ENCODE data around the gene TRMT10B. TPM values are rescaled to one million over a fixed set of nuclear protein-coding genes. Genes with fewer than 3 reads are reported as not detected.
"Not testable (repeated sequence)": the region's sequence is repeated elsewhere in the genome, so short reads cannot be mapped to it uniquely, and the experiment has no call there.

TRMT10B gene
- total RNA-seq, 2 experiments from 2014 or later = 13.9 to 14.3 TPM

DNA sequence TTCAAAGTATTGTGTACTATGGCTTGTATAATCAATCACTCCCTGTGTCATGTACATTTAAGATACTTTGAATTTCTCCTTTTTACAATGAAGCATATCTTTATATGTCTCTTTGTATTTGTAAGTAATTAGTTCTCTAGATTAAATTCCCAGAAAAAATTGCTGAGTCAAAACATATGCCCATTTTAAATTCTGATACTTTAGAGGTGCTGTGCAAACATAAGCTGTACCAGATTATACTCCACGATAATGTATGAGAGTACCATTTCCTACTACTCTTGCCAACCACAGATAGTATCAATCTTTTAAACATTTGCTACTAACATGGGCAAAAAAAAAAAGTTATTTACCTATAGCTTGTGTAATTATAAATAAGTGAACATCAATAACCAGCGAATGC lies 65.2 kb downstream of the TRMT10B start:
- DNase-seq = no peak
- no peaks in the 10 kb centered on the region for H3K4me1 Mint-ChIP-seq
- H3K27ac Mint-ChIP-seq = no peak overlapping the region
- no peaks in the 10 kb centered on the region for H3K9me3 Mint-ChIP-seq
- ChIA-PET CTCF (interaction anchor here (0.7 to 1.6 kb wide), 2 partner anchors 9 to 61 kb away, joined by 4 read pairs; no protein-coding TSS in a partner anchor), POLR2A (no interaction called here)
- H3K4me3 Mint-ChIP-seq = no peak overlapping the region
- no peaks in the 10 kb centered on the region for H3K27me3 Mint-ChIP-seq
- H3K36me3 Mint-ChIP-seq (ENCODE audit: low read depth) = peaks cover 24% of the 10 kb centered on the region

DNA sequence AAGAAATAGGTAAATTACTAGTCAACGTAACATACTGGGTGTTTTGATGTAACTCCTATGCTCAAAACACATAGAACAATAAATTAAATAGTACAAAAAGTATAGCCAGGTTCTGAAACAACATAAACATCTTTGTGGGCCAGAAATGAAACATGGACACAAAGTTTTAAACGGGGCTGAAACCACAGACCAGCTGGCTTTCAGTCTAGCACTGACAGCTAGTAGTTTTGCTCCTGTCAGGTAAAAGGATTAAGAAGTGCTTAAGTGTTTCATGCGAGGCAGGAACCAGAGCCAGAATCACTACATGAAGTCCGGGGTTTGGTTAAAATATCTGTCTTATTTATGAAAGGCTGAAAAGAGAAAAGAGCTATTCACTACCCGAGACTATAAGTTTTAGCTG lies 66.5 kb downstream of the TRMT10B start:
- Mint-ChIP-seq H3K36me3 (ENCODE audit: low read depth) (peaks cover 34% of the 10 kb centered on the region), H3K4me3 (no peak overlapping the region), H3K27me3 (no peaks in the 10 kb centered on the region), H3K4me1 (no peaks in the 10 kb centered on the region), H3K9me3 (no peaks in the 10 kb centered on the region), H3K27ac (no peak overlapping the region)
- DNase-seq = no peak
- ChIA-PET POLR2A (interaction anchor here (0.6 kb wide), 1 partner anchor 48 kb away, joined by 3 read pairs; no protein-coding TSS in a partner anchor), CTCF (interaction anchor here (1.0 kb wide), 1 partner anchor 9 kb away, joined by 3 read pairs; no protein-coding TSS in a partner anchor)

DNA sequence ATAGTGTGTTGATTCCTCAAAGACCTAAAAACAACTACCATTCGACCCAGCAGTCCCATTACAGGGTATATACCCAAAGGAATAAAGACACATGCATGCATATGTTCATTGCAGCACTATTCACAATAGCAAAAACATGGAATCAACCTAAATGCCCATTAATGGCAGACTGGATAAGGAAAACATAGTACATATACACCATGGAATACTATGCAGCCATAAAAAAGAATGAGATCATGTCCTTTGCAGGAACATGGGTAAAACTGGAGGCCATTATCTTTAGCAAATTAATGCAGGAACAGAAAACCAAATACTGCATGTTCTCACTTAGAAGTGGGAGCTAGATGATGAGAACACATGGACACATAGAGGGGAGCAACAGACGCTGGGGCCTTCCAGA lies 71.6 kb downstream of the TRMT10B start:
- H3K4me1 Mint-ChIP-seq, DNase-seq, H3K27me3 Mint-ChIP-seq, H3K27ac Mint-ChIP-seq, H3K4me3 Mint-ChIP-seq, H3K9me3 Mint-ChIP-seq, POLR2A ChIA-PET, CTCF ChIA-PET: not testable (repeated sequence)
- H3K36me3 Mint-ChIP-seq (ENCODE audit: low read depth) = peaks cover 49% of the 10 kb centered on the region

DNA sequence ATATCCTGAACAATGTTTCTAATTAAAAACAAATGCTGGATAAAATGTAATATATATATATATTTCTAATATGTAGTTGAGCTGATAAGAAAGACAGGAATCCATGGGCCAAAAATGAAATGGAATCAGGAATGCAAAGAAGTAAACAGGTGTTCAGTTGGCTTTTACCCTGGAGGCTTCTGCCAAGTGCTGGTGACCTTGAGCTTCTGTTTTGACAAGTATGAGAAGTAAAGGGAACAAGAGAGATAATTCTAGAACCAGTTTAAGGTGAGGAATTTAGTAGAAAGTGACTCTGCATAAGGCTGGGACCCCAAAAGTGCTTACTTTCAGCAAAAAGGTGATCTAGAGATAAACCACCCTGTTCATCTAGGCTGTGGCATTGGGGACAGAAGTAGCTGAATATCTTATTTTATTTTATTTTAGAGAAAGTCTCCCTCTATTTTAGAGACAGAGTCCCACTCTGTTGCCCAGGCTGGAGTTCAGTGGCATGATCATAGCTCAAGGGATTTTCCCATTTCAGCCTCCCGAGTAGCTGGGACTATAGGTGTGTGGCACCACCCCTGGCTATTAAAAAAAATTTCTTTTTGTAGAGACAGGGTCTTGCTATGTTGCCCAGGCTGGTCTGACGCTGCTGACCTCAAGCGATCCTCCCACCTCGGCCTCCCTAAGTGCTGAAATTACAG lies 74.0 kb downstream of the TRMT10B start:
- Mint-ChIP-seq H3K9me3 (no peaks in the 10 kb centered on the region), H3K27me3 (no peaks in the 10 kb centered on the region), H3K36me3 (ENCODE audit: low read depth) (peaks cover 31% of the 10 kb centered on the region), H3K27ac (no peak overlapping the region), H3K4me1 (peaks cover 2% of the 10 kb centered on the region), H3K4me3 (no peak overlapping the region)
- ChIA-PET POLR2A (no interaction called here), CTCF (no interaction called here)
- no peak for DNase-seq

Other genes starting within 250 kb of the TRMT10B start
- 1 to 10 TPM; 2.6 TPM for gene FBXO10, start 177.4 kb upstream of the TRMT10B start, total RNA-seq
- gene TOMM5, start 161.2 kb upstream of the TRMT10B start, total RNA-seq = 10 to 100 TPM; 81.0 to 88.7 TPM
- not detected for gene FRMPD1, start 102.9 kb upstream of the TRMT10B start, total RNA-seq
- gene EXOSC3, start 31.3 kb downstream of the TRMT10B start, total RNA-seq = 10 to 100 TPM; 77.5 to 84.0 TPM
- gene DCAF10, start 47.0 kb downstream of the TRMT10B start, total RNA-seq = 10 to 100 TPM; 20.6 to 21.2 TPM
- 10 to 100 TPM; 30.5 to 36.8 TPM for gene SLC25A51, start 150.3 kb downstream of the TRMT10B start, total RNA-seq